ENCODE results near the gene KRTAP1-5.
"Not testable (repeated sequence)": the region's sequence is repeated elsewhere in the genome, so short reads cannot be mapped to it uniquely, and the experiment has no call there.

KRTAP1-5 gene

GRCh38 chr17:41034346-41034935, 7.4 kb upstream of the KRTAP1-5 start, which contains the start of gene KRTAP1-3:
Gene KRTAP1-3, minus strand, starts transcription at chr17:41034874. Its CDS starts 53 bp downstream, at chr17:41034821.
- H3K9me3 Mint-ChIP-seq; H3K4me1 Mint-ChIP-seq; H3K36me3 Mint-ChIP-seq; H3K27ac Mint-ChIP-seq; DNase-seq (ENCODE audit: low spot score in 2 of 2); H3K27me3 Mint-ChIP-seq; H3K4me3 Mint-ChIP-seq; ATAC-seq (ENCODE audit: low read depth): not testable (repeated sequence)

- DNase-seq (ENCODE audit: low spot score in 2 of 2) = no peak
- no peak within 1 kb of the TSS for H3K4me3 Mint-ChIP-seq
- peaks cover 8% of the 10 kb centered on the region for H3K27me3 Mint-ChIP-seq
- ATAC-seq (ENCODE audit: low read depth) = no peak
- H3K9me3 Mint-ChIP-seq = no peaks in the 10 kb centered on the region
- no peaks in the 10 kb centered on the region for H3K36me3 Mint-ChIP-seq
- no peaks in the 10 kb centered on the region for H3K4me1 Mint-ChIP-seq
- H3K27ac Mint-ChIP-seq = no peak within 1 kb of the TSS
Measured at GRCh38 chr17:41029633-41030245, 2.7 kb upstream of the KRTAP1-5 start, which contains the start of gene KRTAP1-4. Gene KRTAP1-4, minus strand, starts transcription at chr17:41030195. Its CDS starts 117 bp downstream, at chr17:41030078.

GRCh38 chr17:41024697-41025096, 2.3 kb downstream of the KRTAP1-5 start:
- peaks cover 13% of the 10 kb centered on the region for H3K27me3 Mint-ChIP-seq
- ATAC-seq (ENCODE audit: low read depth) (no peak), DNase-seq (ENCODE audit: low spot score in 2 of 2) (no peak)
- no peak overlapping the region for H3K27ac Mint-ChIP-seq
- peaks cover 6% of the 10 kb centered on the region for H3K9me3 Mint-ChIP-seq
- no peak overlapping the region for H3K4me3 Mint-ChIP-seq
- H3K4me1 Mint-ChIP-seq = no peaks in the 10 kb centered on the region
- H3K36me3 Mint-ChIP-seq = no peaks in the 10 kb centered on the region

GRCh38 chr17:41020336-41020735, 6.7 kb downstream of the KRTAP1-5 start:
- H3K27me3 Mint-ChIP-seq = peaks cover 11% of the 10 kb centered on the region
- H3K4me1 Mint-ChIP-seq = peaks cover 2% of the 10 kb centered on the region
- H3K4me3 Mint-ChIP-seq = no peak overlapping the region
- DNase-seq (ENCODE audit: low spot score in 2 of 2) (no peak), ATAC-seq (ENCODE audit: low read depth) (no peak)
- H3K36me3 Mint-ChIP-seq = no peaks in the 10 kb centered on the region
- peaks cover 6% of the 10 kb centered on the region for H3K9me3 Mint-ChIP-seq
- no peak overlapping the region for H3K27ac Mint-ChIP-seq

- Mint-ChIP-seq H3K36me3 (no peaks in the 10 kb centered on the region), H3K27ac (no peak overlapping the region), H3K9me3 (peaks cover 6% of the 10 kb centered on the region), H3K27me3 (peaks cover 10% of the 10 kb centered on the region), H3K4me3 (no peak overlapping the region), H3K4me1 (peaks cover 2% of the 10 kb centered on the region)
- no peak for DNase-seq (ENCODE audit: low spot score in 2 of 2)
- no peak for ATAC-seq (ENCODE audit: low read depth)
Measured at GRCh38 chr17:41019415-41019814, 7.6 kb downstream of the KRTAP1-5 start.

- Mint-ChIP-seq H3K4me3 (no peak overlapping the region), H3K4me1 (peaks cover 2% of the 10 kb centered on the region), H3K27ac (no peak overlapping the region), H3K36me3 (no peaks in the 10 kb centered on the region), H3K9me3 (peaks cover 6% of the 10 kb centered on the region), H3K27me3 (peaks cover 10% of the 10 kb centered on the region)
- DNase-seq (ENCODE audit: low spot score in 2 of 2) = no peak
- ATAC-seq (ENCODE audit: low read depth) = no peak
Measured at GRCh38 chr17:41018541-41018940, 8.5 kb downstream of the KRTAP1-5 start.

- Mint-ChIP-seq H3K4me1 (peaks cover 2% of the 10 kb centered on the region), H3K27me3 (peaks cover 10% of the 10 kb centered on the region), H3K4me3 (no peak overlapping the region), H3K36me3 (no peaks in the 10 kb centered on the region), H3K9me3 (peaks cover 4% of the 10 kb centered on the region), H3K27ac (no peak overlapping the region)
- ATAC-seq (ENCODE audit: low read depth) (no peak), DNase-seq (ENCODE audit: low spot score in 2 of 2) (no peak)
Measured at GRCh38 chr17:41016578-41017215, 10.3 kb downstream of the KRTAP1-5 start.

- DNase-seq (ENCODE audit: low spot score in 2 of 2) (no peak), ATAC-seq (ENCODE audit: low read depth) (no peak)
- Mint-ChIP-seq H3K27me3 (peaks cover 12% of the 10 kb centered on the region), H3K4me3 (no peak overlapping the region), H3K27ac (no peak overlapping the region), H3K9me3 (no peaks in the 10 kb centered on the region), H3K4me1 (peaks cover 2% of the 10 kb centered on the region), H3K36me3 (no peaks in the 10 kb centered on the region)
Measured at GRCh38 chr17:41015454-41015853, 11.6 kb downstream of the KRTAP1-5 start.

- H3K9me3 Mint-ChIP-seq = no peaks in the 10 kb centered on the region
- no peak overlapping the region for H3K4me3 Mint-ChIP-seq
- H3K36me3 Mint-ChIP-seq = no peaks in the 10 kb centered on the region
- peaks cover 14% of the 10 kb centered on the region for H3K27me3 Mint-ChIP-seq
- DNase-seq (ENCODE audit: low spot score in 2 of 2) = no peak
- H3K27ac Mint-ChIP-seq = no peak overlapping the region
- H3K4me1 Mint-ChIP-seq = peaks cover 2% of the 10 kb centered on the region
- no peak for ATAC-seq (ENCODE audit: low read depth)
Measured at GRCh38 chr17:41013606-41014005, 13.4 kb downstream of the KRTAP1-5 start.

GRCh38 chr17:41013181-41013580, 13.8 kb downstream of the KRTAP1-5 start:
- H3K4me1 Mint-ChIP-seq = peaks cover 2% of the 10 kb centered on the region
- H3K36me3 Mint-ChIP-seq = no peaks in the 10 kb centered on the region
- H3K9me3 Mint-ChIP-seq = no peaks in the 10 kb centered on the region
- H3K27ac Mint-ChIP-seq = no peak overlapping the region
- no peak for DNase-seq (ENCODE audit: low spot score in 2 of 2)
- H3K27me3 Mint-ChIP-seq = peaks cover 14% of the 10 kb centered on the region
- H3K4me3 Mint-ChIP-seq = no peak overlapping the region
- no peak for ATAC-seq (ENCODE audit: low read depth)

GRCh38 chr17:41012326-41013120, 14.5 kb downstream of the KRTAP1-5 start:
- DNase-seq (ENCODE audit: low spot score in 2 of 2) = no peak
- peaks cover 2% of the 10 kb centered on the region for H3K4me1 Mint-ChIP-seq

GRCh38 chr17:41010441-41010840, 16.6 kb downstream of the KRTAP1-5 start:
- no peak for ATAC-seq (ENCODE audit: low read depth)
- Mint-ChIP-seq H3K27me3 (peaks cover 10% of the 10 kb centered on the region), H3K4me3 (no peak overlapping the region), H3K4me1 (no peaks in the 10 kb centered on the region), H3K27ac (no peak overlapping the region), H3K9me3 (no peaks in the 10 kb centered on the region), H3K36me3 (no peaks in the 10 kb centered on the region)
- DNase-seq (ENCODE audit: low spot score in 2 of 2) = no peak

More at GRCh38 chr17:41012326-41013120, 14.5 kb downstream of the KRTAP1-5 start:
- no peak for ATAC-seq (ENCODE audit: low read depth)
- Mint-ChIP-seq H3K36me3 (no peaks in the 10 kb centered on the region), H3K27ac (no peak overlapping the region), H3K9me3 (no peaks in the 10 kb centered on the region), H3K27me3 (peaks cover 12% of the 10 kb centered on the region), H3K4me3 (no peak overlapping the region)

GRCh38 chr17:41009936-41010335, 17.1 kb downstream of the KRTAP1-5 start:
- ATAC-seq (ENCODE audit: low read depth) = no peak
- Mint-ChIP-seq H3K4me3 (no peak overlapping the region), H3K27ac (no peak overlapping the region)

GRCh38 chr17:41009301-41009760, 17.7 kb downstream of the KRTAP1-5 start:
- Mint-ChIP-seq H3K4me3 (no peak overlapping the region), H3K4me1 (no peaks in the 10 kb centered on the region), H3K27ac (no peak overlapping the region), H3K9me3 (no peaks in the 10 kb centered on the region), H3K27me3 (peaks cover 9% of the 10 kb centered on the region), H3K36me3 (no peaks in the 10 kb centered on the region)
- DNase-seq (ENCODE audit: low spot score in 2 of 2) (no peak), ATAC-seq (ENCODE audit: low read depth) (no peak)

More at GRCh38 chr17:41009936-41010335, 17.1 kb downstream of the KRTAP1-5 start:
- no peaks in the 10 kb centered on the region for H3K36me3 Mint-ChIP-seq
- no peak for DNase-seq (ENCODE audit: low spot score in 2 of 2)
- H3K4me1 Mint-ChIP-seq = no peaks in the 10 kb centered on the region
- H3K9me3 Mint-ChIP-seq = no peaks in the 10 kb centered on the region
- H3K27me3 Mint-ChIP-seq = peaks cover 9% of the 10 kb centered on the region

Measured in memory B cell (primary cell).